ENCODE data around the gene HIPK1.
A peak's percentile ranks its signal among the peaks of the same experiment; 100 is the strongest.

HIPK1 gene

DNA sequence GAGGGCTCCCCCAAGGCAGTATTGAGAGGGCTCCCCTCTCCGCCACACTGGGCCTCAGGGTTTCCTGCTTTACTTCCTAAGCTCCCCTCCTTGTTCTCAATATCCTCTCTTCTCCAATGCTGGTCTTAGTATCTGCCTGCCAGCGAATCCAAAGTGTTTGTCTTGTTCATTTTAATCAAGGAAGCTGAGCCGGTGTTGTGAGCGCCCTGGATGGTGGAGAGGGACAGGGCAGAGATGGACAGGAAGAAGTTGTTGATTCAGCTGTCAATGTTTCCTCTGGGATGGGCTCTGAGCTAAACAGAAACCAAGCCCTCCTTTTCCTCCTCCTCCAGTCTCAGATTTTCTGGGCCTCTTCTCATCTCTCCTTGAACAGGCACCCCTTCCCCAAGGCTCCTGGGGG, 55.6 kb downstream of the HIPK1 start:
- H3K36me3 Mint-ChIP-seq (ENCODE audit: insufficient read depth): peaks cover 3% of the 10 kb centered on the region

DNA sequence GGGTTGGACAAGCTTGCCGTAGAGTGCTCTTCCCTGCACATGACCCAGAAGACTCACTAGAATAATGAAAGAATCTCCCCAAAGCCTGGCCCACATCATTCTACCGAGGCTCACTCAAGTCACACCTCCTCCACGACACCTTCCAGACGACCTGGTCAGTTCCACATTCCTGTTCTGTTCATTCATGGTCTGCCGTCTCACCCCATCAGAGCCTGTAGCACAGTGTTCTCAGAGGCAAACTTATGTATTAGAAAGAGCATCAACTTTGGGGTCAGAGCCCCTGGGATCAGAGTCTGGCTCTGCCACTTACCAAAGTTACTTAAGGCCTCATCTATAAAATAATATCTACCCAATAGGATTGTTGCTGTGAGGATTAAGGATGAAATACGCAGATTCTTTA, 57.7 kb downstream of the HIPK1 start:
- Mint-ChIP-seq H3K9me3 (no peaks in the 10 kb centered on the region), H3K4me1 (ENCODE audit: low read depth in 2 of 2) (peaks cover 0 to 2% of the 10 kb centered on the region in 2 donors), H3K36me3 (ENCODE audit: insufficient read depth) (peaks cover 3% of the 10 kb centered on the region), H3K4me3 (no peak overlapping the region), H3K27ac (no peak overlapping the region), H3K27me3 (peaks cover 0 to 14% of the 10 kb centered on the region in 2 donors)
- no peak for DNase-seq
- ATAC-seq (replicated peaks): no peak

More for the DNA sequence above, 55.6 kb downstream of the HIPK1 start:
- Mint-ChIP-seq H3K27ac (peak overlapping the region in 1 of 2 donors; percentile 70), H3K4me3 (no peak overlapping the region), H3K27me3 (no peaks in the 10 kb centered on the region), H3K9me3 (no peaks in the 10 kb centered on the region), H3K4me1 (ENCODE audit: low read depth in 2 of 2) (peaks cover 0 to 2% of the 10 kb centered on the region in 2 donors)
- ATAC-seq (replicated peaks) (no peak), DNase-seq (no peak)

DNA sequence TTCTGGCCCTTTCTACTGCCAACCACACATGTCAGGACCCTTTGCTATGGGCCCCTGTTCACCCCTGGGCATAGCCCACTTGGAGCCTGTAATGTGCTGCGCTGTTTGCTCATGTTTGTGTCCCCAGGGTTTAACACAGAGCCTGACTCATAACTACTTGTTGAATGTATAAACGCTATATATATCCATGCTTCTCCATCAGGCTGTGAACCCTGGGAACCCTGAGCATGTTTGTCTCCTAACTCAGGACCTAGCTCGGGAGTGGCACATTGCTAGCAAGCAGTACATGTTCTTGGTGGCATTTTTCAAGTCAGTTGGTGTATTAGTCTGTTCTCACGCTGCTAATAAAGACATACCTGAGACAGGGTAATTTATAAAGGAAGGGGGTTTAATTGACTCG, 58.1 kb downstream of the HIPK1 start:
- Mint-ChIP-seq H3K4me1 (ENCODE audit: low read depth in 2 of 2) (peaks cover 0 to 2% of the 10 kb centered on the region in 2 donors), H3K4me3 (no peak overlapping the region)

DNA sequence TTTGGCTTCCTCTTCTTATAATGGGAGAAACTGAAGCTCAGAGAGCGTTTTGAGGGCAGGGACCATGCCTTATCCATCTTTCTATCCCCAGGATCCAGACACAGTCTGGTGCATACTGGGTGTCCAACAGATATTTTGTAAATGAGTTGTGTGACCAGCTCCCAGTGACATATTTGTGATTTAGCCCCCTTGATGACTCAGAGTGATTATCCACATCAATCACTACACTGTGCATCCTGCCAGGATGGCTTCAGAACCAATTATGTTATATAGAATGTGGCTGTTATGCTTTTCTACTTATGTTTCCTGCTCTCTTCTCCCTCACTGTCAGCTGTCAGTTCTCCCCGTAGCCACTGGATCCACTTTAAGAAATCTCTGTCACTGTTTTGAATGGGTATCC, 61.4 kb downstream of the HIPK1 start:
- H3K4me1 Mint-ChIP-seq (ENCODE audit: low read depth in 2 of 2): no peaks in the 10 kb centered on the region
- ATAC-seq (replicated peaks): no peak
- no peak overlapping the region for H3K4me3 Mint-ChIP-seq
- peaks cover 3% of the 10 kb centered on the region for H3K36me3 Mint-ChIP-seq (ENCODE audit: insufficient read depth)
- no peak overlapping the region for H3K27ac Mint-ChIP-seq
- H3K9me3 Mint-ChIP-seq: peaks cover 4 to 17% of the 10 kb centered on the region in 2 donors
- DNase-seq: no peak
- peaks cover 0 to 14% of the 10 kb centered on the region in 2 donors for H3K27me3 Mint-ChIP-seq

More for the DNA sequence above, 58.1 kb downstream of the HIPK1 start:
- ATAC-seq (replicated peaks): no peak
- DNase-seq: no peak
- H3K36me3 Mint-ChIP-seq (ENCODE audit: insufficient read depth): peaks cover 3% of the 10 kb centered on the region
- no peaks in the 10 kb centered on the region for H3K9me3 Mint-ChIP-seq
- peaks cover 0 to 14% of the 10 kb centered on the region in 2 donors for H3K27me3 Mint-ChIP-seq
- H3K27ac Mint-ChIP-seq: no peak overlapping the region

DNA sequence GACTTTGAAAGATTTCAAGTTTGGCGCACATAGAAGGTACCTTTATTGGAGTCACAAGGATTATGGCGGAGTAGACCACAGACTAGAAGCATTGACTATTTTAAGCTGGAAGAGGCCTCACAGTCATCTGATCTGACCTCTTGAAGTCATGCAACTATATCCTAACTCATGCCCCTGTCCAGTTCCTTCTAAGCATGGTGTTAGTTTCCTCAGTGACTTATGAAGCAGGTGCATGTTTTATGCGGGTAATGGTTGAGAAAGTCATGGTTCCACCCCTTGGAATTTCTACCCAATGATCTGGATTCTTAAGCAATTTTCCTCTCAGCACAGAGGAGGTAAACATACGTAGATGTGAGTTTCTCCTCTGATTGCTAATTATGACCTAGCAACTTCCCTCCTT, 61.8 kb downstream of the HIPK1 start:
- DNase-seq: no peak
- Mint-ChIP-seq H3K36me3 (ENCODE audit: insufficient read depth) (peaks cover 3% of the 10 kb centered on the region), H3K4me1 (ENCODE audit: low read depth in 2 of 2) (no peaks in the 10 kb centered on the region), H3K27me3 (peaks cover 0 to 14% of the 10 kb centered on the region in 2 donors), H3K4me3 (no peak overlapping the region), H3K27ac (no peak overlapping the region), H3K9me3 (peaks cover 5 to 19% of the 10 kb centered on the region in 2 donors)
- no peak for ATAC-seq (replicated peaks)

DNA sequence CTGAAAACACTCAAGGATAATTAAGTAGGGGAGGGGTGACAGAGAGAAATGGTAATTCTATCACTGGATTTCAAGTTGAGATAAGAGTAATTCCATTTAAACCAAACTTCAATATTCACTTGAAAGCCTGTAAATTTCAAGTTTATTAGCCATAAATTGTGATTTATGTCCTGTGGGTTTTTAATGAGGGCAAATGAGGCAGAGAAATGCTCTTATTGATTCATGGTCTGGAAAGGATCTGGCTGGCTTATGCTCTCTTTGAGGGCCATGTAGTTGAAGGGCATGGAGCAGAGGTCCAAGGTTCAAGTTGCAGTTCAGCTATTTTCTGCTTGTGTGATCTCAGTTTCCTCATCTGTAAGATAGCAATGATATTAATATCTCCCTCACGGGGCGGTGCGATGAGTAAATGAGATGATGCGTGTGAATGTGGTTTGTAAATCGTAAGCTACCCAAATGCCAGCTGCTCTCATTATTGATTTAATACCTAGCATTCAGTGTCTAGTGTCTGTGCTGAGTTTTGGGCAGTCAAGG, 62.4 kb downstream of the HIPK1 start:
- H3K27me3 Mint-ChIP-seq: peaks cover 0 to 14% of the 10 kb centered on the region in 2 donors
- DNase-seq (no peak), ATAC-seq (replicated peaks) (no peak)
- H3K4me1 Mint-ChIP-seq (ENCODE audit: low read depth in 2 of 2): no peaks in the 10 kb centered on the region
- H3K36me3 Mint-ChIP-seq (ENCODE audit: insufficient read depth): peaks cover 3% of the 10 kb centered on the region
- H3K4me3 Mint-ChIP-seq: no peak overlapping the region
- H3K27ac Mint-ChIP-seq: no peak overlapping the region
- H3K9me3 Mint-ChIP-seq: peaks cover 5 to 19% of the 10 kb centered on the region in 2 donors

DNA sequence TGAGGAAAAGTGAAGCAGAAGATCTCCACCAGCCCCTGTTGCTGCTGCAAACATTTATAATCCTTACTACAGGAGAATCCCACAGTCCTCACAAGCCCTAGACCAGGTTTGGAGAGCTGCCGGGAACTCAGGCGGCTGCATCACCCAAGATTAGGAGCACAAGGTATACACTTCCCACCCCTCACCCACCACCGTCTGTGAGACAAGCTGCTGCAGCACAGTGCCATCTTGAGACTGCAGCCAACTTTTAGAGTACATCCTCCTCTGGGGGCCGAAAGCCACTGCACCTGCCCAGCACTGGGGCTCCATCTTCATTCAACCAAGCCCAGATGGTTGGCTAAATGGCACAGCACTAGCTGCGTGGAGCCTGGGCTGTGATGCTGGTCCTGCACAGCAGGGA, 63.9 kb downstream of the HIPK1 start:
- H3K27ac Mint-ChIP-seq: no peak overlapping the region

DNA sequence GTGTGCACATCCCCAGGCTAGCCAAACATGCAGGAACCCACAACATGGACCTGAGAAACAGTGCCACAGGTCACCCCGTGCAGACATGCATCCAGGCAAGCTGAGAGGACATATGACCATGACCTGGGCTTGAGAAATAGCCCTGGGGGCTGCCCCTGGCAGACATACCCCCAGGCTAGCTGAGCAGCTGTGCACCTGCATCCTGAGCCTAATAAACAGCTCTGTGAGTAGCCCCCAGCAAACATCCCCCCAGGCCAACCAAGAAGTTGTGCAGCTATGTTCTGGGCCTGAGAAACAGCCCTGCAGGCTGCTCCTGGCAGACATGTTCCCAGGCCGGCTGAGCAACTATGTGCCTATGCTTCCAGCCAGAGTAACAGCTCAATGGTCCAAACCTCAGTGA, 64.6 kb downstream of the HIPK1 start:
- peaks cover 5 to 19% of the 10 kb centered on the region in 2 donors for H3K9me3 Mint-ChIP-seq
- no peak for DNase-seq
- no peak overlapping the region for H3K27ac Mint-ChIP-seq
- peaks cover 0 to 14% of the 10 kb centered on the region in 2 donors for H3K27me3 Mint-ChIP-seq
- no peaks in the 10 kb centered on the region for H3K36me3 Mint-ChIP-seq (ENCODE audit: insufficient read depth)
- no peak for ATAC-seq (replicated peaks)
- peaks cover 0 to 7% of the 10 kb centered on the region in 2 donors for H3K4me1 Mint-ChIP-seq (ENCODE audit: low read depth in 2 of 2)
- H3K4me3 Mint-ChIP-seq: no peak overlapping the region

More for the DNA sequence above, 63.9 kb downstream of the HIPK1 start:
- Mint-ChIP-seq H3K27me3 (peaks cover 0 to 14% of the 10 kb centered on the region in 2 donors), H3K9me3 (peaks cover 5 to 19% of the 10 kb centered on the region in 2 donors), H3K4me1 (ENCODE audit: low read depth in 2 of 2) (peaks cover 0 to 4% of the 10 kb centered on the region in 2 donors), H3K4me3 (no peak overlapping the region), H3K36me3 (ENCODE audit: insufficient read depth) (peaks cover 3% of the 10 kb centered on the region)
- ATAC-seq (replicated peaks) (no peak), DNase-seq (no peak)

DNA sequence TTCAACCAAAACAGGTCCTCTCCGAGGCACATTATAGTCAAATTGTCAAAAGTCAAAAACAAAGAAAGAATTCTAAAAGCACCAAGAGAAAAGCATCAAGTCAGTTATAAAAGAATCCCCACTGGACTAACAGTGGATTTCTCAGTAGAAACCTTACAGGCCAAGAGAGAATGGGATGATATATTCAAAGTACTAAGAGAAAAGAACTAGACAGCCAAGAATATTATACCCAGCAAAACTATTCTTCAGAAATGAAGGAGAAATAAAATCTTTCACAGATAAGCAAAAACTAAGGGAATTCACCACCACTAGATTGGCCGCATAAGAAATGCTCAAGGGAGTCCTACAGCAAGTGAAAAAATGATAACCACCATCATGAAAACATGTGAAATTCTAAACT, 66.3 kb downstream of the HIPK1 start:
- H3K36me3 Mint-ChIP-seq (ENCODE audit: insufficient read depth): no peaks in the 10 kb centered on the region
- H3K9me3 Mint-ChIP-seq: peaks cover 5 to 19% of the 10 kb centered on the region in 2 donors
- H3K27me3 Mint-ChIP-seq: peaks cover 0 to 9% of the 10 kb centered on the region in 2 donors
- no peak overlapping the region for H3K4me3 Mint-ChIP-seq
- peaks cover 0 to 7% of the 10 kb centered on the region in 2 donors for H3K4me1 Mint-ChIP-seq (ENCODE audit: low read depth in 2 of 2)
- DNase-seq: no peak
- ATAC-seq (replicated peaks): no peak
- H3K27ac Mint-ChIP-seq: no peak overlapping the region

DNA sequence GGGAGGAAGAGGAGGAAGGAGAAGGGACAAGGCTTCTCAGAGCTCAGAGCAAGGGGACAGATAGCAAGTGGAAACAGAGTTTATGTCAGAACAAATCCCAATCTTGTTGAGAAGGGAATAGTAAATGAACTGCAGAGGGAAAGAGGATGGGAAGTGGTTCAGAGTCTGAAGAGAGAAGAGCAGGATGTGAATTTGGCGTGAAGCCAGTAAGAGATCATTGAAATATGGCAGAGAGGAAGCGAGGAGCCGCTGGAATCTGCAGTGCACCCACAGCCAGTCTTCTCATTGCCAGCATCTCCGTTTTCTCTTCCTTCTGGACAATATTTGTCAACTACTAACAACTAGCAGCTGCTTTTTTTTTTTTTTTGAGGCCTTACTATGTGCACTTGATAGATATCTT, 69.2 kb downstream of the HIPK1 start:
- Mint-ChIP-seq H3K27me3 (peaks cover 0 to 14% of the 10 kb centered on the region in 2 donors), H3K9me3 (peaks cover 5 to 19% of the 10 kb centered on the region in 2 donors), H3K36me3 (ENCODE audit: insufficient read depth) (no peaks in the 10 kb centered on the region), H3K27ac (no peak overlapping the region), H3K4me1 (ENCODE audit: low read depth in 2 of 2) (peaks cover 0 to 7% of the 10 kb centered on the region in 2 donors), H3K4me3 (no peak overlapping the region)
- DNase-seq (no peak), ATAC-seq (replicated peaks) (no peak)

DNA sequence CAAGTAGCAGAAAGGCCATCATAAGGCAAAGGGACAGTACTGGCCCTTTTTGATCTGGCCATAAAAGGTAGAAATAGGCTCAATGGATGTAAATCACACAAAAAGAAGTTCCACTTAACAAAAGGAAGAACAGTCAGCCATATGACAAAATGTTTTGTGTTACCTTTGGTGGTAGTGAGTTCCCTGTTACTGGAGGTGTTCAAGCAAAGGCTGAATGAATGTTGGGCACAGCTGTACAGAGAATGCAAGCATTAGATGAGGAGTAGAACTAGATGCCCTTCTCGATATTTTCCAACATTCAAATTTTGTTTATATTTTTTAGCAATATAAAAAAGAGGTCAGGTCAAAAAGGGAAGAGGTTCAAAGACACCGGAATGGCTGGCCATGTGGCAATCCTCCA, 70.1 kb downstream of the HIPK1 start:
- Mint-ChIP-seq H3K4me1 (ENCODE audit: low read depth in 2 of 2) (peaks cover 0 to 7% of the 10 kb centered on the region in 2 donors), H3K9me3 (peaks cover 2 to 14% of the 10 kb centered on the region in 2 donors), H3K27me3 (peaks cover 3 to 22% of the 10 kb centered on the region in 2 donors), H3K36me3 (ENCODE audit: insufficient read depth) (no peaks in the 10 kb centered on the region), H3K4me3 (no peak overlapping the region), H3K27ac (no peak overlapping the region)
- no peak for ATAC-seq (replicated peaks)
- DNase-seq: no peak

DNA sequence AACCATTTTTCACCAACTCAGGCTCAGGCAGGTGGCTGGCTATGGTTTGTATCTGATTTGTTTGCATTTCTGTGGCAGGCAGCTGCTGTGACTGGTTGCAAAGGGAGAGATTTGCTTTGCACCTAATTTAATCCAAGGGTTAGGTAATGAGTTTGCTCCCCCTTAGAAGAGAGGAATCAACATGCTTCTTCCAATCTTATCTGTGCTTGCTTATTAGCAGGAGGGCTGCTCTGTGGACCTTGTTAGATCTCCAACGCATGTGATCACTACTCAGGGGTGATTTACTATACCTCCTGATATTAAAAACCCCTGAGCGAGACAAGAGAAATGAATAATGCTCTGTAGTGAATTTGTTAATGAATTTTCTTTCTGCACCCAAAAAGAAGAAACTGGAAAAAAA, 70.7 kb downstream of the HIPK1 start:
- no peak overlapping the region for H3K4me3 Mint-ChIP-seq
- no peak overlapping the region for H3K27ac Mint-ChIP-seq
- no peaks in the 10 kb centered on the region for H3K36me3 Mint-ChIP-seq (ENCODE audit: insufficient read depth)
- ATAC-seq (replicated peaks) (no peak), DNase-seq (no peak)
- H3K27me3 Mint-ChIP-seq: peaks cover 8 to 28% of the 10 kb centered on the region in 2 donors
- H3K4me1 Mint-ChIP-seq (ENCODE audit: low read depth in 2 of 2): peaks cover 0 to 7% of the 10 kb centered on the region in 2 donors
- peaks cover 2 to 9% of the 10 kb centered on the region in 2 donors for H3K9me3 Mint-ChIP-seq

DNA sequence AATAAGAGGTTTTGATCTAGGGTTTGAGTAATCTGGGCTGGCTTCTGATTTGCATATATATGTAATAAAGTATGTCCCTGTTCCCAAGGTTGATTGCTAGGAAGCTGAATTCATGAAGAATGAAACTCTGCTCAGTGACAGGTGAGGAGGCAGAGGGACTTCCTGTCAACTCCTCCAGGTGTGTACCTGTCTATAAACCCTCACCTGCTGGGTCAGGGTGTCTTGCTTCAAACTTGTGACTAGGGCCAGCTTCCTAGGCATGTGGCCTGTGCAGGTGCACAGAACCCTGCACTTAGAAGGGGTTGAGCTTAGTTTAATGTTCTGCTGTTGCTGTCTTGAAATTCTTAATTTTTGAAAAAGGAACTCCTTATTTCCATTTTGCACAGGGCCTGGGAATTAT, 71.3 kb downstream of the HIPK1 start:
- peaks cover 0 to 7% of the 10 kb centered on the region in 2 donors for H3K4me1 Mint-ChIP-seq (ENCODE audit: low read depth in 2 of 2)
- H3K9me3 Mint-ChIP-seq: peaks cover 2 to 3% of the 10 kb centered on the region in 2 donors
- no peaks in the 10 kb centered on the region for H3K36me3 Mint-ChIP-seq (ENCODE audit: insufficient read depth)
- DNase-seq (no peak), ATAC-seq (replicated peaks) (no peak)
- no peak overlapping the region for H3K4me3 Mint-ChIP-seq
- H3K27ac Mint-ChIP-seq: no peak overlapping the region
- H3K27me3 Mint-ChIP-seq: peaks cover 12 to 34% of the 10 kb centered on the region in 2 donors

DNA sequence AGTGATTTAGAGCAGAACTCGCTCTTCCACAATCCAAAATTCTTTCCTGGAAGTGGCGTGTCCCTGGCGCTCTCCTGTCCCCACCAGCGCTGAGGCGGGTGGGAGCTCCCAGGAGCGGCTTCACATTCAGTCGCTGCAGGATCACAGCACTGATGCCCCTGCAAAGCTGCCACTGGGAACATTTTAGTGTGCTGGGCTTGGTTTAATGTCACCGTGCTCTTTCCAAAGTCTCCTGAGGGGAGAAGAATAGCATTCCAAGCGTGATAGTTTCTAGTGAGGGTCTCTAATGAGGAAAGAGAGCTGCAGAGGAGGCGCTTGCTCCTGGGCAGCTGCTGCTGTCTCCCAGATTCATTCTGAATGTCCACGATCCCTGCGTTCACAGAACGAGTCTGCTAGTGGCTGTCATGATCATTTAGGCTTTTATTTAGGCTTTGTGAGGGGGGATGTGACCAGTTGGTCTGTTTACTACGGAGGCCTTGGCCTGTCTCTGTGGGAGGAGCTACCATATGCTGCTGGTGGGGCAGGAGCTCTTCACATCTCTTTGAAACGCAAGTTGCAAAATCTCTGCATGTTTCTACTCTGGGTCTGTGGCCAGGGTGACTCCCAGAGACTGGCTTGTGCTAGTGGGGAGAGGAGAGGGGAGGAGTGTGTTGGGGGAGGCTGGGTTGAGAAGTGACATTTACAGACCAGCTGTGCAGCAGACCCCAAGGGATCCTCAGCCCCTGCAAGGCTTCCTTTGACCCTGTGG, 73.5 kb downstream of the HIPK1 start:
- Mint-ChIP-seq H3K27ac (peak overlapping the region in 1 of 2 donors; percentile 80), H3K4me1 (ENCODE audit: low read depth in 2 of 2) (peaks cover 0 to 7% of the 10 kb centered on the region in 2 donors), H3K27me3 (peaks cover 23 to 38% of the 10 kb centered on the region in 2 donors), H3K4me3 (no peak overlapping the region), H3K9me3 (no peaks in the 10 kb centered on the region), H3K36me3 (ENCODE audit: insufficient read depth) (no peaks in the 10 kb centered on the region)
- DNase-seq: no peak
- no peak for ATAC-seq (replicated peaks)

All from effector memory CD8-positive, alpha-beta T cell (primary cell).